Pancreas (tissue), 10 donors: Measurements from ENCODE around the gene FANCL. TPM values are rescaled to one million over a fixed set of nuclear protein-coding genes. Genes with fewer than 3 reads are reported as not detected.
"Not testable (repeated sequence)": the region's sequence is repeated elsewhere in the genome, so short reads cannot be mapped to it uniquely, and the experiment has no call there.

Experiments used
- ATAC-seq, 4 donors: fragments of 200-7000 bp; cut with Tn5 transposase; one replicate each; pipeline versions ENCODE4 v1.8.0 to v1.9.1; 2020; ENCODE audit warnings: mild to moderate bottlenecking in 4 of 4, moderate library complexity in 4 of 4
- DNase-seq, 6 donors: peaks; one replicate each; pipeline ENCODE4 v3.0.0-alpha.2; 2020
- FAIRE-seq: peaks from 2 replicates; lab custom pipeline; 2012; peaks lifted over from hg19 to GRCh38; lab: Jason Lieb, UNC
- H3K27ac ChIP-seq, 4 donors: fragments of 200-600 bp; sonication (generic); 1 replicate in 3 of 4; 2 replicates in 1 of 4; pipeline versions ENCODE4 v1.5.0 to v1.8.0; 2020
- H3K27me3 ChIP-seq, 4 donors: fragments of 200-600 bp; one replicate each; pipeline ENCODE4 v1.8.0; 2021
- H3K36me3 ChIP-seq, 3 donors: fragments of 200-600 bp; sonication (generic) in 1 of 3; one replicate each; pipeline versions ENCODE4 v1.5.0 to v1.8.0; 2020 to 2021
- H3K4me1 ChIP-seq, 3 donors: fragments of 200-600 bp; one replicate each; pipeline ENCODE4 v1.8.0; 2021
- H3K4me3 ChIP-seq, 4 donors: fragments of 200-600 bp; sonication (generic) in 2 of 4; one replicate each; pipeline versions ENCODE4 v1.5.0 to v1.8.0; 2020 to 2021
- H3K9me3 ChIP-seq, 4 donors: fragments of 200-600 bp; one replicate each; pipeline ENCODE4 v1.8.0; 2021
- WGBS, 2 donors: extraction: QIAGEN DNeasy Blood & Tissue Kit; methylation state at CpG; one replicate each; pipeline ENCODE4 v1.1.7; 2013; 5-methylcytosine and 5-hydroxymethylcytosine counted together
- intact Hi-C, 3 donors: fragments of 100-400 bp; cut with DNase I; formaldehyde crosslinking; loops; one replicate each; pipeline versions ENCODE4 v1.11.1 to v1.14.2; 2022
- polyA plus RNA-seq, 2 donors: library from polyadenylated mRNA; stranded (reverse); fragments of 200-250 nt; gene quantifications; one replicate each; pipeline ENCODE4 v1.2.3, GENCODE V29; 2013
- total RNA-seq, 6 donors: library from RNA; stranded (reverse); fragmentation: NEBNext Ultra II Directional in 4 of 6; extraction: Animal tissue kit (Norgen Biotek cat#: 25700) in 4 of 6; gene quantifications; one replicate each; pipeline versions ENCODE4 v1.2.1 to v1.2.4, GENCODE V29; 2021 to 2023
- TF ChIP-seq, protein P1 (sequence below), 4 donors: fragments of 200-600 bp; sonication (generic) in 3 of 4; IDR thresholded peaks; one replicate each; pipeline versions ENCODE4 v1.5.0 to v1.8.0; 2021; ENCODE audit warnings: antibody characterized with exemption in 4 of 4
- donor health status: healthy with polysubstance abuse.
- donor health status: DM: no; HTN: no; CAD: no; lungs with moderate emphysema.
- donor health status: DM: no; HTN: no; CAD: no.
- donor health status: control.
- donor health status: control.
- donor health status: Bipolar disorder and iron deficiency.
- donor health status: DM: yes; HTN: yes; CAD: no.
- donor health status: DM: no; HTN: no; CAD: no.
- donor health status: DM: no; HTN: no; CAD: no.
- donor health status: DM: yes; HTN: yes; CAD: no.

The FANCL gene
- total and polyA plus RNA-seq, 8 donors, result 9.0 to 25.8 (median 12.6) TPM

DNA sequence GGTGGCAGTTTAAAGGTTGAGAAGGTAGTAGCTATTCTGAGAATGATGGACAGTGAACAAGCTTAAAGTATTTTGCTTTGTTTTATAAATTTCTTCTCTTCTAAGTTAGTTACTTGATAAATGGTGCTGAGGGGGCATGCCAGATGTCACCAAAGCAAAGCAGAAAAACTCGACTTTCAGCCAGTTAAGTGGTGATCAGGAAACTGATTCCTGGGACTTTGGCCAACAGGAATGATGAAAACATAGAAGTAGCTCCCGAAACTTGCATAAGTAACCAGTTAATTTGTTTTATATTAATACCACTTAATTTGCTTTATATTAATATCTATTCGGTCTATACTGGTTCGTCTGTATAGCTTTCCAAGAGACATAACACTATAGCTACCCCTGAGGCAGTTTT, 82.6 kb downstream of the FANCL start:
- no peak overlapping the region for H3K4me3 ChIP-seq
- H3K36me3 ChIP-seq, result peaks cover 0 to 27% (median 6%) of the 10 kb centered on the region in 3 donors
- FAIRE-seq (no peak), ATAC-seq (no peak), DNase-seq (no peak)
- no peaks in the 10 kb centered on the region for H3K9me3 ChIP-seq
- H3K4me1 ChIP-seq, result peaks cover 0 to 5% (median 0%) of the 10 kb centered on the region in 3 donors
- 63 to 67% methylated on average over 4 of the region's 4 CpGs for WGBS, 2 donors
- H3K27me3 ChIP-seq, result no peaks in the 10 kb centered on the region
- TF ChIP-seq, protein P1, sequence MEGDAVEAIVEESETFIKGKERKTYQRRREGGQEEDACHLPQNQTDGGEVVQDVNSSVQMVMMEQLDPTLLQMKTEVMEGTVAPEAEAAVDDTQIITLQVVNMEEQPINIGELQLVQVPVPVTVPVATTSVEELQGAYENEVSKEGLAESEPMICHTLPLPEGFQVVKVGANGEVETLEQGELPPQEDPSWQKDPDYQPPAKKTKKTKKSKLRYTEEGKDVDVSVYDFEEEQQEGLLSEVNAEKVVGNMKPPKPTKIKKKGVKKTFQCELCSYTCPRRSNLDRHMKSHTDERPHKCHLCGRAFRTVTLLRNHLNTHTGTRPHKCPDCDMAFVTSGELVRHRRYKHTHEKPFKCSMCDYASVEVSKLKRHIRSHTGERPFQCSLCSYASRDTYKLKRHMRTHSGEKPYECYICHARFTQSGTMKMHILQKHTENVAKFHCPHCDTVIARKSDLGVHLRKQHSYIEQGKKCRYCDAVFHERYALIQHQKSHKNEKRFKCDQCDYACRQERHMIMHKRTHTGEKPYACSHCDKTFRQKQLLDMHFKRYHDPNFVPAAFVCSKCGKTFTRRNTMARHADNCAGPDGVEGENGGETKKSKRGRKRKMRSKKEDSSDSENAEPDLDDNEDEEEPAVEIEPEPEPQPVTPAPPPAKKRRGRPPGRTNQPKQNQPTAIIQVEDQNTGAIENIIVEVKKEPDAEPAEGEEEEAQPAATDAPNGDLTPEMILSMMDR (IDR thresholded peaks at IDR 0.05), result no peak
- no peak overlapping the region for H3K27ac ChIP-seq
- intact Hi-C loops, result no loop called here

GRCh38 chr2:58157754-58158153, 83.4 kb downstream of the FANCL start:
- ATAC-seq (no peak), DNase-seq (no peak), FAIRE-seq (no peak)
- Histone ChIP-seq H3K4me3 (no peak overlapping the region), H3K27ac (no peak overlapping the region), H3K36me3 (peaks cover 0 to 27% (median 6%) of the 10 kb centered on the region in 3 donors), H3K4me1 (peaks cover 0 to 5% (median 0%) of the 10 kb centered on the region in 3 donors), H3K9me3 (no peaks in the 10 kb centered on the region), H3K27me3 (no peaks in the 10 kb centered on the region)
- TF ChIP-seq, protein P1 (IDR thresholded peaks at IDR 0.05), result no peak
- intact Hi-C loops, result no loop called here

DNA sequence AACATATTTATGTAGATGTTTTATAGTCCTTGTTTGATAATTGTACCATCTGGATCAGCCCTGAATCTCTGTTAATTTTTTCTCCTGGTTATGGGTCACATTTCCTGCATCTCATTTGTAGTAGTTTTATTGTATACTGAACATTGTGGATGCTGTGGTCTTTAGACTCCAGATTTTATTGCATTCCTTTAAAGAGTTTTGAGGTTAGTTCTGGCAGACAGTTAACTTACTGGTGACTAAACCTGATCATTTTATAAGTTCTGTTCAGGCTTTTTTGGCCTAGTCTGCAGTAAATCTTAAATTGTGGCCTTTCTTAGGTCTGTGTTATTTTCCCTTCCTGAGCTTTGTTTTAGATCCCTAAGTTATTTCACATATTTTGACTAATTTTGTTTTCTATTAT, 84.3 kb downstream of the FANCL start:
- FAIRE-seq (no peak), DNase-seq (no peak), ATAC-seq (no peak)
- intact Hi-C loops, result no loop called here
- TF ChIP-seq, protein P1 (IDR thresholded peaks at IDR 0.05), result no peak
- no peak overlapping the region for H3K27ac ChIP-seq
- no peaks in the 10 kb centered on the region for H3K27me3 ChIP-seq
- peaks cover 0 to 5% (median 0%) of the 10 kb centered on the region in 3 donors for H3K4me1 ChIP-seq
- no peaks in the 10 kb centered on the region for H3K9me3 ChIP-seq
- H3K4me3 ChIP-seq, result no peak overlapping the region
- peaks cover 0 to 25% (median 6%) of the 10 kb centered on the region in 3 donors for H3K36me3 ChIP-seq

GRCh38 chr2:58155160-58155778, 85.9 kb downstream of the FANCL start:
- intact Hi-C loops, result no loop called here
- FAIRE-seq (no peak), DNase-seq (no peak), ATAC-seq (peak in 1 of 4 donors; percentile 18)
- Histone ChIP-seq H3K27me3 (no peaks in the 10 kb centered on the region), H3K4me1 (peaks cover 0 to 5% (median 0%) of the 10 kb centered on the region in 3 donors), H3K27ac (no peak overlapping the region), H3K4me3 (no peak overlapping the region), H3K9me3 (no peaks in the 10 kb centered on the region), H3K36me3 (peaks cover 0 to 13% (median 0%) of the 10 kb centered on the region in 3 donors)
- TF ChIP-seq, protein P1 (IDR thresholded peaks at IDR 0.05), result no peak
- WGBS, 2 donors, result 95 to 96% methylated on average over 7 of the region's 7 CpGs

GRCh38 chr2:58146707-58147106, 94.4 kb downstream of the FANCL start:
- Histone ChIP-seq H3K27me3 (no peaks in the 10 kb centered on the region), H3K36me3 (no peaks in the 10 kb centered on the region), H3K9me3 (no peaks in the 10 kb centered on the region), H3K27ac (no peak overlapping the region), H3K4me3 (no peak overlapping the region), H3K4me1 (no peaks in the 10 kb centered on the region)
- no peak for FAIRE-seq
- TF ChIP-seq, protein P1 (IDR thresholded peaks at IDR 0.05), result no peak
- no peak for ATAC-seq
- WGBS, 2 donors, result 90 to 97% methylated on average over 1 of the region's 1 CpG
- no peak for DNase-seq
- intact Hi-C loops, result no loop called here

GRCh38 chr2:58145769-58146168, 95.4 kb downstream of the FANCL start:
- H3K36me3 ChIP-seq, FAIRE-seq, H3K4me3 ChIP-seq, H3K4me1 ChIP-seq, ATAC-seq, H3K9me3 ChIP-seq, intact Hi-C loops, DNase-seq, H3K27me3 ChIP-seq, H3K27ac ChIP-seq: not testable (repeated sequence)
- WGBS, 2 donors, result 98% methylated on average over 6 of the region's 6 CpGs
